Measurements from ENCODE around the gene CDPF1. TPM values are rescaled to one million over a fixed set of nuclear protein-coding genes. Genes with fewer than 3 reads are reported as not detected.

Gene CDPF1
- total RNA-seq, 1 experiment from 2014 or later: 8.1 TPM

GRCh38 chr22:46259374-46259773 lies 9.3 kb upstream of the CDPF1 start:
- Mint-ChIP-seq H3K4me3 (no peak overlapping the region), H3K27ac (no peak overlapping the region; a peak in 1 of 7 replicates), H3K27me3 (ENCODE audit: low read depth) (peaks cover 78% of the 10 kb centered on the region), H3K9me3 (peaks cover 18 to 68% of the 10 kb centered on the region in 2 experiments), H3K4me1 (no peaks in the 10 kb centered on the region), H3K36me3 (ENCODE audit: insufficient read depth in 1 of 3, low read depth in 3 of 3) (peaks cover 5 to 29% (median 8%) of the 10 kb centered on the region in 3 experiments)
- no peaks in the 10 kb centered on the region for H3K79me2 ChIP-seq (ENCODE audit: insufficient read depth, low read length)
- no peak overlapping the region for H2AK5ac ChIP-seq (ENCODE audit: insufficient read length, low read length)
- H4K5ac ChIP-seq (ENCODE audit: insufficient read length, low read depth, low read length): no peak overlapping the region
- H3K18ac ChIP-seq (ENCODE audit: insufficient read length, low read depth, low read length): no peak overlapping the region
- no peak overlapping the region for H2BK5ac ChIP-seq (ENCODE audit: insufficient read length, low read length)
- no CpG with 5 or more reads among the region's 12 CpGs for WGBS (ENCODE audit: extremely low coverage, insufficient read length, low lambda C conversion rate)
- H2BK15ac ChIP-seq (ENCODE audit: low read depth, low read length): no peak overlapping the region
- no peak overlapping the region for H3K27ac ChIP-seq (ENCODE audit: insufficient read length, low read depth, low read length)
- H3K4ac ChIP-seq (ENCODE audit: low read depth, low read length): no peak overlapping the region
- no peaks in the 10 kb centered on the region for H3K9me3 ChIP-seq (ENCODE audit: control insufficient read depth, low read depth, low read length)
- no peaks in the 10 kb centered on the region for H3K23me2 ChIP-seq (ENCODE audit: insufficient read length, low read depth, low read length, poor library complexity, severe bottlenecking)
- H3K14ac ChIP-seq (ENCODE audit: insufficient read depth, low read length): no peak overlapping the region
- H2BK12ac ChIP-seq (ENCODE audit: insufficient read length, low read depth, low read length): no peak overlapping the region
- no peaks in the 10 kb centered on the region for H3K4me1 ChIP-seq (ENCODE audit: insufficient read depth, low read length)
- no peak overlapping the region for H4K91ac ChIP-seq (ENCODE audit: insufficient read length, low read depth, low read length)
- H2BK120ac ChIP-seq (ENCODE audit: low read depth, low read length, poor library complexity, severe bottlenecking): no peak overlapping the region
- H3K27me3 ChIP-seq (ENCODE audit: insufficient read depth, low read length): peaks cover 18% of the 10 kb centered on the region; the same call in 1 of the 2 replicates
- no peak overlapping the region for H3K4me2 ChIP-seq (ENCODE audit: insufficient read depth, insufficient read length, low read length)
- H2AFZ ChIP-seq (ENCODE audit: low read length): no peak overlapping the region
- no peaks in the 10 kb centered on the region for H4K20me1 ChIP-seq (ENCODE audit: control insufficient read depth, insufficient read depth, insufficient read length)
- H3K56ac ChIP-seq (ENCODE audit: insufficient read length, low read depth, low read length): no peak overlapping the region
- H3T11ph ChIP-seq (ENCODE audit: low read length): no peak overlapping the region
- H3K79me1 ChIP-seq (ENCODE audit: insufficient read depth, low read depth, low read length, poor library complexity, severe bottlenecking): no peaks in the 10 kb centered on the region
- H4K8ac ChIP-seq (replicated peaks; ENCODE audit: insufficient read length, low read depth, low read length): no peak overlapping the region
- H3K23ac ChIP-seq (ENCODE audit: insufficient read length, low read depth, low read length): no peak overlapping the region
- TF ChIP-seq CTCF (conservative IDR thresholded peaks at IDR 0.05): no peak
- H3K9ac ChIP-seq (ENCODE audit: extremely low read depth, insufficient read length, low read length): no peak overlapping the region
- no peak overlapping the region for H2BK20ac ChIP-seq (ENCODE audit: low read depth, low read length, poor library complexity, severe bottlenecking)
- DNase-seq: no peak
